WTC11 (cell line): ENCODE results near the gene S1PR1.

Experiments used
- MAX ChIP-seq: sonication (generic); formaldehyde crosslinking; IDR thresholded peaks from 2 replicates; pipeline ENCODE4 v1.8.0; 2022; ENCODE audit warnings: mild to moderate bottlenecking, missing genetic modification reagents
- TF ChIP-seq, protein P1 (sequence below): fragments of 200-600 bp; IDR thresholded peaks from 2 replicates; pipeline ENCODE4 v1.8.0; 2022; ENCODE audit warnings: antibody characterized with exemption

- TF ChIP-seq, protein P1, sequence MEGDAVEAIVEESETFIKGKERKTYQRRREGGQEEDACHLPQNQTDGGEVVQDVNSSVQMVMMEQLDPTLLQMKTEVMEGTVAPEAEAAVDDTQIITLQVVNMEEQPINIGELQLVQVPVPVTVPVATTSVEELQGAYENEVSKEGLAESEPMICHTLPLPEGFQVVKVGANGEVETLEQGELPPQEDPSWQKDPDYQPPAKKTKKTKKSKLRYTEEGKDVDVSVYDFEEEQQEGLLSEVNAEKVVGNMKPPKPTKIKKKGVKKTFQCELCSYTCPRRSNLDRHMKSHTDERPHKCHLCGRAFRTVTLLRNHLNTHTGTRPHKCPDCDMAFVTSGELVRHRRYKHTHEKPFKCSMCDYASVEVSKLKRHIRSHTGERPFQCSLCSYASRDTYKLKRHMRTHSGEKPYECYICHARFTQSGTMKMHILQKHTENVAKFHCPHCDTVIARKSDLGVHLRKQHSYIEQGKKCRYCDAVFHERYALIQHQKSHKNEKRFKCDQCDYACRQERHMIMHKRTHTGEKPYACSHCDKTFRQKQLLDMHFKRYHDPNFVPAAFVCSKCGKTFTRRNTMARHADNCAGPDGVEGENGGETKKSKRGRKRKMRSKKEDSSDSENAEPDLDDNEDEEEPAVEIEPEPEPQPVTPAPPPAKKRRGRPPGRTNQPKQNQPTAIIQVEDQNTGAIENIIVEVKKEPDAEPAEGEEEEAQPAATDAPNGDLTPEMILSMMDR: no peak
- TF ChIP-seq MAX: no peak
Observed at GRCh38 chr1:101250222-101250621, 13.4 kb downstream of the S1PR1 start.
